HCT116 (cell line): ENCODE measurements around the gene SLC25A45.

Experiments used
- CEBPB ChIP-seq: IDR thresholded peaks from 2 replicates; pipeline ENCODE4 v1.6.1; 2012; ENCODE audit warnings: low read depth
- EGR1 ChIP-seq: IDR thresholded peaks from 2 replicates; pipeline ENCODE4 v1.6.1; 2012; ENCODE audit warnings: low read depth
- EZH2 ChIP-seq: fragments of 200-600 bp; sonication (generic); IDR thresholded peaks from 2 replicates; pipeline ENCODE4 v1.6.1; 2017; ENCODE audit warnings: antibody characterized with exemption, mixed run types
- EZH2phosphoT487 ChIP-seq: fragments of 200-600 bp; IDR thresholded peaks from 2 replicates; pipeline ENCODE4 v1.6.1; 2018; ENCODE audit warnings: antibody characterized with exemption, borderline replicate concordance
- FOSL1 ChIP-seq: IDR thresholded peaks from 2 replicates; pipeline ENCODE4 v1.6.1; 2012; ENCODE audit warnings: low read depth
- POLR2A ChIP-seq: IDR thresholded peaks from 2 replicates; pipeline ENCODE4 v1.7.0; 2011; ENCODE audit warnings: borderline replicate concordance; ENCODE audit not compliant: insufficient read depth, insufficient read length; ENCODE audit errors: extremely low read depth
- POLR2AphosphoS5 ChIP-seq: IDR thresholded peaks from 2 replicates; pipeline ENCODE4 v1.6.1; 2011; ENCODE audit warnings: mild to moderate bottlenecking, low read depth, low read length, moderate library complexity
- SRF ChIP-seq: IDR thresholded peaks from 2 replicates; pipeline ENCODE4 v1.6.1; 2012; ENCODE audit warnings: low read depth
- ZFX ChIP-seq: fragments of 450-650 bp; IDR thresholded peaks from 2 replicates; pipeline ENCODE4 v1.6.1; 2017
- TF ChIP-seq, protein P1 (sequence below), 3 experiments: fragments of 200-600 bp in 1 of 3; sonication (generic) in 1 of 3; IDR thresholded peaks in 2 of 3; conservative IDR thresholded peaks in 1 of 3; 2 replicates each; pipeline ENCODE4 v1.5.1; 2012 to 2017; ENCODE audit warnings: low read depth in 2 of 3, low read length in 2 of 3, antibody characterized with exemption in 1 of 3, borderline replicate concordance in 1 of 3, control low read depth in 1 of 3, mild to moderate bottlenecking in 1 of 3, mixed read lengths in 1 of 3, mixed run types in 1 of 3, moderate library complexity in 1 of 3; ENCODE audit not compliant: insufficient read depth in 1 of 3
- TF ChIP-seq, protein P2 (sequence below): IDR thresholded peaks from 2 replicates; pipeline ENCODE4 v1.6.1; 2011; ENCODE audit warnings: mild to moderate bottlenecking, low read length, moderate library complexity; ENCODE audit not compliant: insufficient replicate concordance; ENCODE audit errors: extremely low read depth

DNA sequence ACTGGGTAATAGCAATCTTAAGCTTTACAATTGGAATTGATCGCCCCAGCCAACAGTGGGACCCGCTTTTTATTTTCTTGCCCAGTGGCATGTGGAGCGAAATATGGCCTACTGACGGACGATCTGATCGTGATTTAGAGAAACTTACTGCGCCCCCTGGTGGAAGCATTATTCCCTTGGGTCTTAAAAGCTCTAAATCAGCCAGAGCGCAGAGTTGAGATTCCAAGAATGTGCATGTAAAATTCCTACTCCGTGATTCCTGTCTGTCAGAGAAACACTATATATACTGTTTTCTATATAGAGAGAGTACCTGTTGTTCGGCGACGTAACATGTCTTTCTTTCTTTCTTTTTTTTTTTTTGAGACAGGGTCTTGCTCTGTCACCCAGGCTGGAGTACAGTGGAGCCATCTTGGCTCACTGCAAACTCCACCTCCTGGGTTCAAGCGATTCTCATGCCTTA is 52.5 kb downstream of the SLC25A45 start:
- TF ChIP-seq POLR2AphosphoS5 (peak; percentile 46), POLR2A (peak; percentile 15), CEBPB (no peak), FOSL1 (no peak), EZH2 (no peak), SRF (no peak), ZFX (no peak), EZH2phosphoT487 (no peak), EGR1 (no peak)
- TF ChIP-seq, protein P1, sequence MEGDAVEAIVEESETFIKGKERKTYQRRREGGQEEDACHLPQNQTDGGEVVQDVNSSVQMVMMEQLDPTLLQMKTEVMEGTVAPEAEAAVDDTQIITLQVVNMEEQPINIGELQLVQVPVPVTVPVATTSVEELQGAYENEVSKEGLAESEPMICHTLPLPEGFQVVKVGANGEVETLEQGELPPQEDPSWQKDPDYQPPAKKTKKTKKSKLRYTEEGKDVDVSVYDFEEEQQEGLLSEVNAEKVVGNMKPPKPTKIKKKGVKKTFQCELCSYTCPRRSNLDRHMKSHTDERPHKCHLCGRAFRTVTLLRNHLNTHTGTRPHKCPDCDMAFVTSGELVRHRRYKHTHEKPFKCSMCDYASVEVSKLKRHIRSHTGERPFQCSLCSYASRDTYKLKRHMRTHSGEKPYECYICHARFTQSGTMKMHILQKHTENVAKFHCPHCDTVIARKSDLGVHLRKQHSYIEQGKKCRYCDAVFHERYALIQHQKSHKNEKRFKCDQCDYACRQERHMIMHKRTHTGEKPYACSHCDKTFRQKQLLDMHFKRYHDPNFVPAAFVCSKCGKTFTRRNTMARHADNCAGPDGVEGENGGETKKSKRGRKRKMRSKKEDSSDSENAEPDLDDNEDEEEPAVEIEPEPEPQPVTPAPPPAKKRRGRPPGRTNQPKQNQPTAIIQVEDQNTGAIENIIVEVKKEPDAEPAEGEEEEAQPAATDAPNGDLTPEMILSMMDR (IDR thresholded peaks at IDR 0.05 in 2 of 3, conservative IDR thresholded peaks at IDR 0.05 in 1 of 3; ENCODE audit: borderline replicate concordance in 1 of 3, insufficient read depth in 1 of 3, low read depth in 2 of 3, low read length in 2 of 3) = peak; percentile 76 to 89 (median 86)
- TF ChIP-seq, protein P2, sequence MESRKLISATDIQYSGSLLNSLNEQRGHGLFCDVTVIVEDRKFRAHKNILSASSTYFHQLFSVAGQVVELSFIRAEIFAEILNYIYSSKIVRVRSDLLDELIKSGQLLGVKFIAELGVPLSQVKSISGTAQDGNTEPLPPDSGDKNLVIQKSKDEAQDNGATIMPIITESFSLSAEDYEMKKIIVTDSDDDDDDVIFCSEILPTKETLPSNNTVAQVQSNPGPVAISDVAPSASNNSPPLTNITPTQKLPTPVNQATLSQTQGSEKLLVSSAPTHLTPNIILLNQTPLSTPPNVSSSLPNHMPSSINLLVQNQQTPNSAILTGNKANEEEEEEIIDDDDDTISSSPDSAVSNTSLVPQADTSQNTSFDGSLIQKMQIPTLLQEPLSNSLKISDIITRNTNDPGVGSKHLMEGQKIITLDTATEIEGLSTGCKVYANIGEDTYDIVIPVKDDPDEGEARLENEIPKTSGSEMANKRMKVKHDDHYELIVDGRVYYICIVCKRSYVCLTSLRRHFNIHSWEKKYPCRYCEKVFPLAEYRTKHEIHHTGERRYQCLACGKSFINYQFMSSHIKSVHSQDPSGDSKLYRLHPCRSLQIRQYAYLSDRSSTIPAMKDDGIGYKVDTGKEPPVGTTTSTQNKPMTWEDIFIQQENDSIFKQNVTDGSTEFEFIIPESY = no peak
